NCI-H187 treated with DMSO at 0.1 percent for 48 hours (cell line): Measurements from ENCODE around the gene SPACA6.
"Not testable (repeated sequence)": the region's sequence is repeated elsewhere in the genome, so short reads cannot be mapped to it uniquely, and the experiment has no call there.

Source experiments
- DNase-seq: peaks from one replicate; lab custom pipeline; 2025; lab: John Stamatoyannopoulos, UW

The SPACA6 gene, protein sequence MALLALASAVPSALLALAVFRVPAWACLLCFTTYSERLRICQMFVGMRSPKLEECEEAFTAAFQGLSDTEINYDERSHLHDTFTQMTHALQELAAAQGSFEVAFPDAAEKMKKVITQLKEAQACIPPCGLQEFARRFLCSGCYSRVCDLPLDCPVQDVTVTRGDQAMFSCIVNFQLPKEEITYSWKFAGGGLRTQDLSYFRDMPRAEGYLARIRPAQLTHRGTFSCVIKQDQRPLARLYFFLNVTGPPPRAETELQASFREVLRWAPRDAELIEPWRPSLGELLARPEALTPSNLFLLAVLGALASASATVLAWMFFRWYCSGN

DNA sequence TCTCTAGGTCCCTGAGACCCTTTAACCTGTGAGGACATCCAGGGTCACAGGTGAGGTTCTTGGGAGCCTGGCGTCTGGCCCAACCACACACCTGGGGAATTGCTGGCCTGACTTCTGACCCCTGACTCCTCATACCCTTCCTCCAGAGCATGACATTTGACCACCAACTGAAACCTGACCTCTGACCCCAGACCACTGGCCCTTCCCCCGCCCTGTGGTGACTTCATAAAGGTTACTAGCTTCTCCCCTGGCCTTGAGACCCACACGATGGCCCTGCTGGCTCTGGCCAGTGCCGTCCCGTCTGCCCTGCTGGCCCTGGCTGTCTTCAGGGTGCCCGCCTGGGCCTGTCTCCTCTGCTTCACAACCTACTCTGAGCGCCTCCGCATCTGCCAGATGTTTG is at the start of gene SPACA6:
Gene SPACA6 (plus strand): TSS at position 71 of the 400 bp plus-strand sequence. CDS start 197 bp downstream, at position 268.
- no peak for DNase-seq

DNA sequence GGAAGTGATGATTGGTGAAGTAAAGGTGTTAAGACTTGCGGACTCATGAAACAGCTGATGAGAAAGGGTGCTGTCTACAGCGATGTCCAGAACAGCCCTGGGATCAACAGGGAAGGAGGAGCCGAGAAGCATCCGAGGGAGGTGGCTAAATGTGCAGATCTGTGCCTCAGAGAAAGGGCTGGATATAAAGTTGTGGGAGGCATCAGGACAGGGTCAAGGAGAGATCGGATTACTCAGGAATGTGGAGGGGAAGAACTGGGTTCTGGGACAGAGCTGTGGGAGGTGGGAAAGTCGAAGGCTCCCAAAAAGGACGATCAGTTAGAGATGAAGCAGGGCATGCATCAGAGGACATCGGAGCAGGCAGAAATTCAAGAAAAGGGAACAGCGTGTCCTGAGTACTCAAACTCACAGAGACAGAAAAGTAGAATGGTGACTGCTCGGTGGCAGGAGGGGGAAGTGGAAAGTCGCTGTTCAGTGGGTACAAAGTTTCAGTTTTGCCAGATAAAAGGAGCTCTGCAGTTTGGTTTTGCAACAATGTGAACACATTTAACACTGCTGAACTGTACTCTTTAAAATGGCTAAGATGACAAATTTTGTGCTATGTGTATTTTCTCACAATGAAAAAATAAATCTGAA is 48.4 kb upstream of the SPACA6 start:
- DNase-seq: no peak

DNA sequence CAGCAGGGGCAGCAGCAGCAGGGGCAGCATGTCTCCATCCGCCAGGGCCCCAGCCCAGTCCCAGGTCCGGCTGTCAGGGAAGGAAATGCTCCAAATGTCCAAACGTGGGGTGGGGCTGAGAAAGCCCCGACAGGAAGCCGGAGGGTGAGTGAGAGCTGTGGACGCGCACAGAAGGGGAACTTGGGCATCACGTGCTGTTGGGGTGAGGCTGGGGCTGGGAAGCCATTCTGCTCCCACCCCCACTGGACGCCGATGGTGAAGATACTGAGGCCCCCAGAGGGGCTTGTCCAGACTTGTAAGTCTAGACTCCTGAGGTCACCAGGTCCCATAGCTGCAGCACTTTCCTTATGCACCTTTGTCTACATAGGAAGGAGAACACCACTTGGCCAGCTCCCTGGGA is 46.4 kb upstream of the SPACA6 start, which contains the start of gene SIGLEC14:
Gene SIGLEC14 (minus strand): TSS at position 96 of the 400 bp plus-strand sequence. CDS start 66 bp downstream, at position 30.
- DNase-seq: not testable (repeated sequence)

DNA sequence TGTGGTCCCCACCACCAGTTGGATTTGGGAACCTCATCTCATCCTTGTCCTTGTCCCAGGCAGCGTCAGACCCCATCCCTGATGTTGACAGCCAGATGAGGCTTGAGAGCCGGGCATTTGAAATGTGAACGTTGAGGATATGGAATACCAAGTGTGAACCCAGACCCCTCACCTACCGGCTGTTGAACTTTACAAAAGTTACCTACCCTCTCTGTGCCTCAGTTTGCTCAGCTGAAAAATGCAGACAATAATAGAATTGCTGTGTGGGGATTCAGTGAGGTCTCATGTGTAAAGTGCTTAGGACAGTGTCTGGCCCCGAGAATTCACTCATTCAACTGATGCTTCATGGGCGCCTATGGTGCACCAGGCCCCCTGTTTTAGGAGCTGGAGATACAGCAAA is 45.8 kb upstream of the SPACA6 start:
- no peak for DNase-seq

DNA sequence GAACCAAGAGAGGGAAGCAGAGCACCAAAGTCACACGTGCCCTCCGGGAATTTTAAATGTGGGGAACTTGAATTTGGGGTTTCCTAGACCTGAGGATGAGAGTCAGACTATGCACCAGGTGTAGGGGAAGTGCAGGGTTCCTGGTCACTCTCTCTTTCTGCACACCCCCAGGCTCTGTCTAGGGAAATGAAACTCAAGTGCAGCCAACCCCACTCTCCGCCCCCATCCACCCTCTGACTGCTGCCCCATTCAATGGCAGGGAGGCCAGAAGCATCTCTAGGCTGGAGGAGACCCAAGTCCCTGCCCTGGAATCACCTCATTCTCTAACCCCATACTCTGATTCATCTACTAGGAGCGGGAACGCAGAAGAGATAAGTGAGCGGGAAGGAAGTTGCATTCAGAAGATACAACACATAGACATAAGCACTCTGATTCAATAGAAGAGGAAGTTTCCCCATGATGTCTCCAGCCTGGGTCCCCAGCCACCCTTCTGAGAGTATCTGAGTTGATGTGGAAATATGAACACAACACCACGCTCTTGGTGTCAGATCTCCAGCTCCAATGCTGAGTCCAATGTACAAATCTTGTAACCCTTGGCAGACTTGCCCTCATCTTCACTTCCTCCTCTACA is 41.8 kb upstream of the SPACA6 start:
- DNase-seq: no peak

DNA sequence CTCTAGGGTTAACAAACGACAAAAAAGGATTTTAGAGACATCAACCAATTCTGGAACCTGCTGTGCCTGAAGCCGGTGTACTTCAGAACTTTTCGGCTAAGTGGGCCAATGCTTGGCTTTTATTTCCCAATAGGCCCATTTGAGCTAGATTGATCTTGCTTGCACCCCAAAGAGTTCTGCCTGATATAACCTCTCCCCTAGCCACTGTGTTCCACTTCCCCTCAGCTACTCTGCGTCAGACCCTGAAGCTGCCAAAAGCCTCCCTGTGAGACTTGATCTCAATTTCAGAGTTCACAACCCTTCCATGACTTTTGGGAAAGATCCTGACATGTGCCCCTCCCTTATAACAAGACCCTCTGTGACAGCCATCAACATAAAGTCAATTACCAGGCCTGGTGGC is 40.9 kb upstream of the SPACA6 start:
- DNase-seq: no peak

DNA sequence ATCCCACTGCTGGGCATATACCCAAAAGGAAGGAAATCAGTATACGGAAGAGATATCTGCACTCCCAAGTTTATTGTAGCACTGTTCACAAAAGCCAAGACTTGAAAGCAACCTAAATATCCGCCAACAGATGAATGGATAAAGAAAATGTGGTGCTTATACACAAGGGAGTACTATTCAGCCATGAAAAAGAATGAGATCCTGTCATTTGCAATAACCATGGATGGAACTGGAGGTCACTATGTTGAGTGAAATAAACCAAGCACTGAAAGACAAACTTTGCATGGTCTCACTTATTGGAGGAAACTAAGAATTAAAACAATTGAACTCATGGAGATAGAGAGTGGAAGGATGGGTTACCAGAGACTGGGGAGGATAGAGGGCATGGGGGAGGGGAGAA is 40.0 kb upstream of the SPACA6 start:
- no peak for DNase-seq

DNA sequence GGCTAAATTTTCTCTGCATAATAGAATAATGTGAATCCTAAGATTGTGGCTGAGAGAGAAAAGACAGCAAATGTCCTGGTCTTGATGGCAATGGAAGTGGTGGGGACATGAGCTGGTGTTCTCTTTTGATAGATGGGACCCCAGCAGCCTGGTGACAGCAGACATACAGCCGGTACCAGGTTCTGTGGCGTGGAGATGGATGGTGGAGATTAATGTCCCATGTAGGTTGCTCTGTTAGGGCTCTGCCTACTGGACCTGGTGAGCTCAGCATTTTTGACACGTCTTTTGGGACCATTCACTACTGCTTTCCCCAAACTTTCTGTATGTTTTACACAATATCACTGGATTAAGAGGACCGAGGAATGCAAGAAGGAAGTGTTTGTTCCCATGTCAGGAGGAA is 38.3 kb upstream of the SPACA6 start:
- DNase-seq: no peak

DNA sequence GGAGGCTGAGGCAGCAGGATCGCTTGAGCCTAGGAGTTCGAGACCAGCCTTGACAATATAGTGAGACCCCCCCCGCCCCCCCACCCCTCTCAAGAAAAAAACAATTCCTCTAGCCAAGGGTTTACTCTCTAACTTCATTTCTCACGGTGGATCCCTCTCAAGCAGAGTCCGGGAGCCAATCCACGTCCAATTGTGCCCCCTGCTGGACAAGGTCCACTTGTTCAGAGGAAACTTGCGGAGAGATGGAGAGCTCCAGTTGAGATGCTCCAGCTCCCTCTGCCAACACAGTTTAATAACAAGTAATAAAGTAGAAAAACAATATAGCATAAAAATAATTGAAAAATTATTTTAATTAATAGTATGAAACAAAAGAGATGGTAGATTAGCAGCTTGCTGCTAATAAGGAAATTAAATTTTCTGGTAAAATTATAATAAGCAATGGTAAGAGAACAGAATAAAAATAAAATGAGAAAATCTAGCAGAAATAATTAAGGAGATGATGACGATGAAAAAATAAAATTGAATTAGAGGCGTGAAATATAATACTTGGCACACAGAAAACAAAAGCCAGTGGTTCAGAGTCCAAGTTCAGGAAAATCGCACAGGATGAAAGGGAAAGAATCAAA is 32.0 kb upstream of the SPACA6 start:
- DNase-seq: no peak

DNA sequence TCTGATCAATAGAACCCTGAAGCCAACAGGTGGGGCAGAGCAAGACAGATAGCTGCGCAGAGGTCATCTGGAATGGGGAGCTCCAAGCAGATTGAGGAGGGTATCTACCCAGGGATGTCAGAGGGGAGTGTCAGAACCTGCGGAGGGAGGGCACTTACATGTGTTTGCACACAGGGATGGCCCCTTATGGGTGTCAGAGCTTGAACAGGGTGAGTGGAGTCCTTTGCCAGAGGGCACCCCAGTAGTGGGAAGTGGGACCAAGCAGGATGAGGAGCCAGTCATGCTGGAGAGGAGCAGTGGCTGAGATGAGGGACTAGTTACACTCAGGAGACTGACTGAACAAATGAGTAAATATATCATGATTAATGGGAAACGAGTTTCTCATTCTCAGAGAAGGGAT is 29.5 kb upstream of the SPACA6 start:
- no peak for DNase-seq

DNA sequence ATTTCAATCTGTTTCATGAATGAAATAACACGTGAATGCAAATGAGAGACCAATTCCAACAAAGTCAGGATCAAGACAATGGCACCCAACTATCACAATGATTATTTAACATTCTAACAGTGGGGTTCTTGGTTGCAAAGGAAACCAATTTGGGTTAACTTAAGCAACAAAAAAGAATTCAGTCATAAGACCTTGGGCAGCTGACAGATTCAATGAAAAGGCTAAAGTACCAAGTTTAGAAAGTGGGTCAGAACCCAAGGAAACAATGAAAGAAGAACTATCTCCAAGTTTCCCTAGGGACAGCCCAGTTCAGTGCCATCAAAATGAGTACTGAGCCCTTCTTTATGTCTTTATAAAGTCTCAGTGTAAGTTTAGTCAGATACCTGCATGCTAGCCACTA is 29.0 kb upstream of the SPACA6 start:
- DNase-seq: no peak

DNA sequence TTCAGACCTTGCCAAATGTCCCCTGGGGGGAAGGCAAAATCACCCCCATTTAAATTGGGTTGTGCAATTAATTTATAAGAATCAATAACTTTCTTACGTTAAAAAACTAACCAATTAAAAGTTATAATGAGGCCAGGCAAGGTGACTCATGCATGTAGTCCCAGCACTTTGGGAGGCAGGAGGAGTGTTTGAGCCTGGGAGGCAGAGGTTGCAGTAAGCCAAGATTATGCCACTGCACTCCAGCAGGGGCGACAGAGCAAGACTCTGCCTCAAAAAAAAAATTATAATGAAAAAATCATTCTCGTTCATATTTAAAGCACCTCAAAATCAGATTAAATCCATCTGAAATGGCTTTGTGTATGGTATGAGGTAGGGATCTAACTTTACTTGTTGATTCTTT is 28.1 kb upstream of the SPACA6 start:
- DNase-seq: no peak

DNA sequence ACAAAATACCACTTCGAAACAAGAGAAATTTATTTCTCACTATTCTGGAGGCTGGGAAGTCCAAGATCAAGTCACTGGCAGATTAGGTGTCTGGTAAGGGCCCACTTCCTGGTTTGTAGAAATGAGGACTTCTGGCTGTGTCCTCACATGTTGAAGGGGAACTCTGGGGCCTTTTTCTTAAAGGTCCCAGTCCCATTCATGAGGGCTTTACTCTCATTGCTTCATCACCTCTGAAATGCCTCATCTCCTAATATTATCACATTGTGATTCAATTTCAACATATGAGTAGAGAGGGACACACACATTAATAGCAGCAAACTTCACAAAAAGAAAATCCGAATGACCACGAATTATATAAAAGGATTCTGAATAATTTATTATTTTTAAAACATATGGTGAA is 24.9 kb upstream of the SPACA6 start:
- no peak for DNase-seq

DNA sequence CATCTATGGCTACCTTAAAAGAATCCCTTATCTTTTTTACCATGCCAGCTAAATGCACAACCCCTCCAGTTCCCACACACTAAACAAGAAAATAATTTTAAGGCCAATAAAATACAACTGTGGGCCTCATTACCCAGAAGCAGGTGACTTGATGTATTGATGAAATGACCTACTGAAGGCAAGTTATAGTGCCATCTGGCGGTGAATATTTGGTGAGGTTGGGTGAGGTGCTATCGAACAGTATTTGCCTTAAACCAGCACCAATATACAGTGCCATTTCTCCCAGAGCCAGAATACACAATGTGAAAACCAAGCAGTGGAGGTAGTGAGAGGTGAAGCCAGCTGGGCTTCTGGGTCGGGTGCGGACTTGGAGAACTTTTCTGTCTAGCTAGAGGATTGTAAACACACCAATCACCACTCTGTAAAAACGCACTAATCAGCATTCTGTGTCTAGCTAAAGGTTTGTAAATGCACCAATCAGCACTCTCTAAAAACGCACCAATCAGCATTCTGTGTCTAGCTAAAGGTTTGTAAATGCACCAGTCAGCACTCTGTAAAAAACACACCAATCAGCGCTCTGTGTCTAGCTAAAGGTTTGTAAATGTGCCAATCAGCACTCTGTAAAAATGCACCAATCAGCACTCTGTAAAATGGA is 17.1 kb upstream of the SPACA6 start:
- not testable (repeated sequence) for DNase-seq

DNA sequence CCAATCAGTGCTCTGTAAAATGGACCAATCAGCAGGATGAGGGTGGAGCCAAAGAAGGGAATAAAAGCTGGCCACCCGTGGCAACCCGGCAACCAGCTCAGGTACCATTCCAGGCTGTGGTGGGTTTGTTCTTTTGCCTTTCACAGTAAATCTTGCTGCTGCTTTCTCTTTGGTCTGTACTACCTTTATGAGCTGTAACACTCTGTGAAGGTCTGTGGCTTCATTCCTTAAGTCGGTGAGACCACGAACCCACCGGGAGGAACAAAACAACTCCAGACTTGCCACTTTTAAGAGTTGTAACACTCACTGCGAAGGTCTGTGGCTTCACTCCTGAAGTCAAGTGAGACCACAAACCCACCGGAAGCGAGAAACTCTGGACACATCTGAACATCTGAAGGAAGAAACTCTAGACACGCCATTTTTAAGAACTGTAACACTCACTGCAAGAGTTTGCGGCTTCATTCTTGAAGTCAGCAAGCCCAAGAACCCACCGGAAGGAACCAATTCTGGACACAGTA is 16.5 kb upstream of the SPACA6 start:
- no peak for DNase-seq

DNA sequence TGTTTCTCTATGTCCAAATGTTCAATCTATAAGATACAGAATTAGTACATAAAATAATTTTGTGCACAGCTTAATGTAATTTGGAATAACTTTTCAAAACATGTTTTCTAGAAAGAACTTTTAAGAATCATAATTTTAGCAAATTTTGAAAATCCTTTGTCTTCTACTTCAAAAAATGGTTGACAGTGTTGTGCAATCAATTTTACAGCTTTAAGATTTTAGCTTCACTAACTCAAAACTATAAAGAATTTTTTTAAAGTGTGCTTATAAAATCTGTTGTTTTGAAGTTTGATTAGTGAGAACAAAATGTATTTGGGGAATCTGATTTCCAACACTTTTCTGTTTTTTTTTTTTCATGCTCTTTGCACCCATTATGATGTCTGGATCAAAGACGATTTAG is 12.7 kb upstream of the SPACA6 start:
- no peak for DNase-seq

DNA sequence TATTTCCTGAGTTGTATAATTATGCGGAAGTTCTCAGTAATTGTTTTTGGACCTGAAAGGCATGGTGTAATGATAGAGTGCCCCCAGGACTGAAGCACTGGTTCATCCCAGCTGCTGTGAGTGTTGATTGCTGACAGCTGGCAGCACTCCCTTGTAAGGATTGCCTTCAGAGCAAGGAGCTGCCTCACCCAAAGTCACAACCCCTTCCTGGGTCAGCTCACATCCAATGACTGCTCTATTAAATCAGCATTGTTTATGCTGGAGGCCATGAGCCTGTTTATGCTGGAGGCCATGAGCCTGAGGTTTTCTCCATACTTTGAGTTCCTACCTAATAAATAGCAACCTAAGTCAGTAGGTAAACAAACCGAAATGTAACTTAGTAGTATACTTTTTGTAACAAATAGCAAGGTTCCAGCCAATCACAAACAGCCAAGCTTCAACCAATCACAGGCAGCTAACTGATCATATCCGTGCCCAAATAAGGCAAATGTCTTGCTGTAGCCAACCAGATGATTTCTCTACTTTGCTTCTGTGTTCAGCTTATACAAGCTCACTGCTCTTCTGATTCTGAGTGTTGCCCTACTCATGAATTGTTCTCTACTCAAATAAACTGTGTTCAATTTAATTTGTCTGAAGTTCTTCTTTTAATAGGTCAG is 11.7 kb upstream of the SPACA6 start:
- DNase-seq: no peak

DNA sequence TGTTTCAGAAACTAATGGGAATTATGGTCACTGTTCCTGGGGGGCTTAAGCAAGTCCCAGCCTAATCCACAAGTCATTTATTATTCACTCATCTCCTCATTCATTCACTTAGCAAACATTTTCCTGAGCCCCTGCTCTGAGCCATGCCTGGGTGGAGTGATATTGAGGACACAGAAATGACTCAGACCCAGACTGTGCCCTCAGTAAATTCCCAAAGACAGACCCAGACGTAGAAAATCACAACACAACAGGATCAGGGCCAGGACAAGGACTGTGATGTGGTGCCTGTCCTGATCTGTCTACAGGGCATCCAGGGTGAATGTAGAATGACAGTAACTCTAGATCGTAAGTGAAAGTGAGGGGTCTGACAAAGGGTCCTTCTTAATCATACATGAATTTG is 7.0 kb upstream of the SPACA6 start:
- no peak for DNase-seq

DNA sequence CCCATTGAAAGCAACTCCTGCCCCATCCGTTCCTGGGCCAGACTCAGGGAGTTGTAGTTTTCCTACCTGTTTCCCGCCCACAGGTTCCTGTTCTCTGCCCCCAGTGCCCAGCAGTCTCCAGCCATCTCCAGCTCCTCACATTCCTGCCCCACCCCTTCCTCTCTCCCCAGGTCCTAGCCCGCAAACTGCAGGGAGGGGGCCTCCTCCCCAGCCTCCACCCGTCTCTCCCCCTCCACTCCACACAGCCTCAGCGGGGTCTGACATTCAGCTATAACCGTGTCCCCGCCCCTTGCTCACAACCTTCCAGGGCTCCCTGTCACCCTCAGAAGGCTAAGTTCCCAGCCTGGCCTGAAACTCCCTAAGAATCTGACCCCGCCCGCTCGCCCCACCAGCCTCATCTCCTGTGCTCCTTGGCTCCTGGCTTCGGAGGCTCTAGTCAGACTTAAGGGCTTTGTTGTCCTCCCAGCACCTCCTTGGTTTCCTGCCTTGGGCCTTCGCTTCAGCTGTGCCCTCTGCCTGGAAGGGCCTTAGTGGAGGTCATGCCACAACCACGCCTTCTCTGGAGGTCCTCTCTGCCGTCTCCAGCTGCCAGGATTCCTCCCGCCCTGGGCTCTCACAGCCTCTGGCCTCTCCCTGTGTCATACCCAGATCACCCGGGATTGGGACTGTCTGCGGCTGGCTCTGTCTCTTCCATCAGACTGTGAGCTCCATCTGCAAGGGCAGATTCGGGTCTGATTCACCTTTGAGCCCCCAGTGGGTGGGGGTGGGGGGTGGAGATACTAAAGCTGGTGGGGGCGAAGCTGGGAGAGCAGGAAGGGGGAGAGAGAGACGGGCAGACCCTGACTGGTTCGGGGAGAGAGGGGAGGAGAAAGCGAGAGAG is 5.1 kb upstream of the SPACA6 start:
- no peak for DNase-seq
